AG09309 (cell line): ENCODE measurements around the gene SLC4A1.

Experiments used
- DNase-seq: peaks from one replicate; pipeline ENCODE4 v3.0.0-alpha.2; 2010; ENCODE audit warnings: low read depth
- H3K4me3 ChIP-seq: 2 replicates; pipeline ENCODE4 v1.5.1; 2011; ENCODE audit warnings: mild to moderate bottlenecking, low read depth, low read length, moderate library complexity; ENCODE audit not compliant: control insufficient read depth
- CTCF ChIP-seq: IDR thresholded peaks from 2 replicates; pipeline ENCODE4 v1.5.1; 2011; ENCODE audit warnings: mild to moderate bottlenecking, low read depth, low read length, inconsistent platforms; ENCODE audit not compliant: insufficient read depth, control insufficient read depth; ENCODE audit errors: missing control alignments

SLC4A1 gene

GRCh38 chr17:44236444-44236991 lies 31.4 kb downstream of the SLC4A1 start:
- no peak overlapping the region for H3K4me3 ChIP-seq
- DNase-seq = no peak
- no peak for TF ChIP-seq CTCF

- no peak for TF ChIP-seq CTCF
- DNase-seq = no peak
- no peak overlapping the region for H3K4me3 ChIP-seq
Observed at GRCh38 chr17:44235583-44235936, 32.4 kb downstream of the SLC4A1 start.

GRCh38 chr17:44233582-44233981 lies 34.4 kb downstream of the SLC4A1 start:
- no peak for TF ChIP-seq CTCF
- no peak overlapping the region for H3K4me3 ChIP-seq
- DNase-seq = no peak

GRCh38 chr17:44232061-44232460 lies 35.9 kb downstream of the SLC4A1 start:
- H3K4me3 ChIP-seq = no peak overlapping the region
- no peak for TF ChIP-seq CTCF
- no peak for DNase-seq

- TF ChIP-seq CTCF = no peak
- no peak for DNase-seq
- H3K4me3 ChIP-seq = no peak overlapping the region
Observed at GRCh38 chr17:44230140-44230539, 37.8 kb downstream of the SLC4A1 start.

GRCh38 chr17:44229090-44229489 lies 38.8 kb downstream of the SLC4A1 start:
- no peak for DNase-seq
- H3K4me3 ChIP-seq = no peak overlapping the region
- no peak for TF ChIP-seq CTCF

- no peak for DNase-seq
- TF ChIP-seq CTCF = no peak
Observed at GRCh38 chr17:44223541-44224071, 44.3 kb downstream of the SLC4A1 start.

More at GRCh38 chr17:44223541-44224071, 44.3 kb downstream of the SLC4A1 start:
- no peak overlapping the region for H3K4me3 ChIP-seq
